Mesendoderm (in vitro differentiated cells): ENCODE data around the gene GTF2A2.
"Not testable (repeated sequence)": the region's sequence is repeated elsewhere in the genome, so short reads cannot be mapped to it uniquely, and the experiment has no call there.

Experiments
- DNase-seq: peaks from one replicate; pipeline ENCODE4 v3.0.0; 2013
- H2AK5ac ChIP-seq: 2 replicates; pipeline ENCODE4 v1.6.1; 2013; ENCODE audit warnings: low read length, inconsistent platforms
- H2BK120ac ChIP-seq: 2 replicates; pipeline ENCODE4 v1.6.1; 2013; ENCODE audit warnings: low read depth, mild to moderate bottlenecking, low read length, moderate library complexity, mixed read lengths
- H2BK15ac ChIP-seq: replicated peaks from 2 replicates; pipeline ENCODE4 v1.6.1; 2013; ENCODE audit warnings: low read depth, mild to moderate bottlenecking, moderate library complexity
- H2BK5ac ChIP-seq: 2 replicates; pipeline ENCODE4 v1.6.1; 2013; ENCODE audit warnings: low read length, inconsistent platforms
- H3K18ac ChIP-seq: 2 replicates; pipeline ENCODE4 v1.6.1; 2013; ENCODE audit warnings: mild to moderate bottlenecking, low read length, mixed read lengths
- H3K23ac ChIP-seq: one replicate; pipeline ENCODE4 v1.6.1; 2013; ENCODE audit warnings: low read length
- H3K27ac ChIP-seq: 2 replicates; pipeline ENCODE4 v1.5.1; 2013; ENCODE audit warnings: low read depth, mild to moderate bottlenecking, inconsistent platforms, low read length, moderate library complexity
- H3K27me3 ChIP-seq: 2 replicates; pipeline ENCODE4 v1.6.1; 2013; ENCODE audit warnings: low read length, control low read depth, mild to moderate bottlenecking, inconsistent platforms; ENCODE audit not compliant: insufficient read depth, poor library complexity
- H3K36me3 ChIP-seq: 2 replicates; pipeline ENCODE4 v1.6.1; 2013; ENCODE audit warnings: low read length, inconsistent platforms; ENCODE audit not compliant: control insufficient read depth, insufficient read depth
- H3K4ac ChIP-seq: one replicate; pipeline ENCODE4 v1.6.1; 2013; ENCODE audit warnings: low read depth, mild to moderate bottlenecking, low read length, moderate library complexity
- H3K4me1 ChIP-seq: 2 replicates; pipeline ENCODE4 v1.6.1; 2013; ENCODE audit warnings: low read depth, low read length, inconsistent platforms; ENCODE audit not compliant: control insufficient read depth
- H3K4me2 ChIP-seq: 2 replicates; pipeline ENCODE4 v1.6.1; 2013; ENCODE audit warnings: low read length
- H3K4me3 ChIP-seq: 2 replicates; pipeline ENCODE4 v1.5.1; 2013; ENCODE audit warnings: mild to moderate bottlenecking, low read length
- H3K56ac ChIP-seq: one replicate; pipeline ENCODE4 v1.6.1; 2013; ENCODE audit warnings: low read length
- H3K79me1 ChIP-seq: 2 replicates; pipeline ENCODE4 v1.6.1; 2013; ENCODE audit warnings: low read length, inconsistent platforms
- H3K79me2 ChIP-seq: 2 replicates; pipeline ENCODE4 v1.6.1; 2013; ENCODE audit warnings: mild to moderate bottlenecking, low read length; ENCODE audit not compliant: control insufficient read depth, insufficient read depth
- H3K9ac ChIP-seq: 2 replicates; pipeline ENCODE4 v1.6.1; 2013; ENCODE audit warnings: low read length, inconsistent platforms
- H4K5ac ChIP-seq: one replicate; pipeline ENCODE4 v1.6.1; 2013; ENCODE audit warnings: low read length
- H4K8ac ChIP-seq: one replicate; pipeline ENCODE4 v1.6.1; 2013; ENCODE audit warnings: low read depth, mild to moderate bottlenecking, control low read depth, low read length, moderate library complexity
- WGBS: extraction: QIAGEN DNeasy Blood & Tissue Kit; methylation state at CpG from one replicate; pipeline ENCODE4 v1.1.7; 2013; ENCODE audit warnings: low lambda C conversion rate, missing lambda C conversion rate; ENCODE audit not compliant: insufficient coverage; ENCODE audit errors: extremely low coverage; 5-methylcytosine and 5-hydroxymethylcytosine counted together

GTF2A2 gene

GRCh38 chr15:59647085-59647484, 10.2 kb downstream of the GTF2A2 start:
- Histone ChIP-seq H3K4ac (no peak overlapping the region), H2BK15ac (no peak overlapping the region), H2BK120ac (no peak overlapping the region), H3K18ac (no peak overlapping the region), H4K8ac (no peak overlapping the region), H3K4me1 (no peaks in the 10 kb centered on the region), H3K36me3 (peaks cover 5% of the 10 kb centered on the region), H3K56ac (no peak overlapping the region), H4K5ac (no peak overlapping the region), H3K9ac (no peak overlapping the region), H3K27me3 (no peaks in the 10 kb centered on the region), H3K79me2 (no peaks in the 10 kb centered on the region), H2AK5ac (no peak overlapping the region), H3K23ac (no peak overlapping the region), H3K79me1 (no peaks in the 10 kb centered on the region), H2BK5ac (no peak overlapping the region), H3K27ac (no peak overlapping the region), H3K4me3 (no peak overlapping the region), H3K4me2 (no peak overlapping the region)
- DNase-seq, result no peak
- WGBS, result no CpG with 5 or more reads among the region's 1 CpG

GRCh38 chr15:59646277-59646676, 11.0 kb downstream of the GTF2A2 start:
- H2BK15ac ChIP-seq, result no peak overlapping the region
- no peak overlapping the region for H2BK5ac ChIP-seq

GRCh38 chr15:59645812-59646211, 11.5 kb downstream of the GTF2A2 start:
- not testable (repeated sequence) for H3K36me3 ChIP-seq, H3K56ac ChIP-seq, DNase-seq, H2BK15ac ChIP-seq, H4K8ac ChIP-seq, H3K4me3 ChIP-seq, H2AK5ac ChIP-seq, H3K18ac ChIP-seq, H3K4me2 ChIP-seq, H3K27ac ChIP-seq, H3K79me1 ChIP-seq, H3K4me1 ChIP-seq, H3K79me2 ChIP-seq, H3K27me3 ChIP-seq, H4K5ac ChIP-seq, H2BK5ac ChIP-seq, H2BK120ac ChIP-seq, H3K9ac ChIP-seq, H3K23ac ChIP-seq, H3K4ac ChIP-seq
- WGBS, result no CpG with 5 or more reads among the region's 9 CpGs

More at GRCh38 chr15:59646277-59646676, 11.0 kb downstream of the GTF2A2 start:
- no peak for DNase-seq
- H3K27ac ChIP-seq, result no peak overlapping the region
- H3K56ac ChIP-seq, result no peak overlapping the region
- H2AK5ac ChIP-seq, result no peak overlapping the region
- no peaks in the 10 kb centered on the region for H3K27me3 ChIP-seq
- no peak overlapping the region for H3K4me3 ChIP-seq
- H3K4me1 ChIP-seq, result no peaks in the 10 kb centered on the region
- WGBS, result no CpG with 5 or more reads among the region's 1 CpG
- H3K9ac ChIP-seq, result no peak overlapping the region
- H3K36me3 ChIP-seq, result peaks cover 5% of the 10 kb centered on the region
- H4K8ac ChIP-seq, result no peak overlapping the region
- H3K79me2 ChIP-seq, result no peaks in the 10 kb centered on the region
- H4K5ac ChIP-seq, result no peak overlapping the region
- H3K4me2 ChIP-seq, result no peak overlapping the region
- no peak overlapping the region for H3K4ac ChIP-seq
- no peaks in the 10 kb centered on the region for H3K79me1 ChIP-seq
- no peak overlapping the region for H2BK120ac ChIP-seq
- no peak overlapping the region for H3K18ac ChIP-seq
- no peak overlapping the region for H3K23ac ChIP-seq

DNA sequence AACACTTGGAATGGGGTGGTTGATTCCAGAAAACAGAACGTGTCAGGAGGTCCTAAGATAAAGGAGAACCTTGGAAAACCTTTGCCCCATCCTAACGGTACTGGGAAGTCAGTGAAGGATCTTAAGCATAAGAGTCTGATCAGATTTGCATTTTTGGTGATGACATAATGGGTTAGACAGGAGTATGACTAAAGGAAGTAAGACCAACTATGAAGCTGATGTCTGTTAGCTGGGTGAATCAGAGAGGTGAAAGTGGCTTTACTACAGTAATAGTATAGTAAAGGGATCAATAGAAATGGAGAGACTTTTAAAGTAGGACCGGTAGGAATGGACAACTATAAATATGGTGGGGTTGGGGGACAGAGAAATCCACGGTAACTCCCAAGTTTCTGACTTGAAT, 12.6 kb downstream of the GTF2A2 start:
- Histone ChIP-seq H3K4me2 (no peak overlapping the region), H3K56ac (no peak overlapping the region), H2BK120ac (no peak overlapping the region), H2BK5ac (no peak overlapping the region), H4K5ac (no peak overlapping the region), H2BK15ac (no peak overlapping the region), H3K79me1 (no peaks in the 10 kb centered on the region), H3K4me3 (no peak overlapping the region), H3K4ac (no peak overlapping the region), H3K27me3 (no peaks in the 10 kb centered on the region), H3K18ac (no peak overlapping the region), H3K23ac (no peak overlapping the region), H3K4me1 (no peaks in the 10 kb centered on the region), H3K9ac (no peak overlapping the region), H3K36me3 (peaks cover 5% of the 10 kb centered on the region), H3K79me2 (no peaks in the 10 kb centered on the region), H3K27ac (no peak overlapping the region), H4K8ac (no peak overlapping the region), H2AK5ac (no peak overlapping the region)
- no CpG with 5 or more reads among the region's 4 CpGs for WGBS
- no peak for DNase-seq

DNA sequence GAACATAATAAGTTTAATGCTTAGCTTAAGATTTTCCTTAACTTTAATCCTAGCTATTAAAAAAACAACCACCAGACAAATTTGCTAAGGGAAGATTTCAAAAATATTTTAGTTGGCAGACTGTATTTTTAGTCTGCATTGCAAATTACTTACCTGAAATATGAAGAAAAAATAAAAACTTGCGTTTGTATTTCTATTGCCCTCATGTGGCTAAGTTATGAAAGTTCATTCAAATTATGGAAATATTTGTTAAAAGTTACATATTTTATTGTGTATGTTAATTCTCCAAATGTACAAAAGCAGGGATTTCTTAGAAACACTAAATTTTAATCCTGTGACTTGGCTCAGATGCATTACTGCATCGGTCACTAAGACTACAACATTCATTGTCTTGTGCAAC, 15.0 kb downstream of the GTF2A2 start:
- Histone ChIP-seq H3K79me2 (no peaks in the 10 kb centered on the region), H3K56ac (no peak overlapping the region), H3K36me3 (peaks cover 5% of the 10 kb centered on the region), H4K8ac (no peak overlapping the region), H3K18ac (no peak overlapping the region), H3K9ac (no peak overlapping the region), H4K5ac (no peak overlapping the region), H3K4me2 (no peak overlapping the region), H2BK5ac (no peak overlapping the region), H3K27me3 (no peaks in the 10 kb centered on the region), H3K27ac (no peak overlapping the region), H3K23ac (no peak overlapping the region), H2BK15ac (no peak overlapping the region), H3K4me1 (no peaks in the 10 kb centered on the region), H3K4me3 (no peak overlapping the region), H2AK5ac (no peak overlapping the region), H2BK120ac (no peak overlapping the region), H3K79me1 (no peaks in the 10 kb centered on the region), H3K4ac (no peak overlapping the region)
- no peak for DNase-seq
- no CpG with 5 or more reads among the region's 2 CpGs for WGBS

GRCh38 chr15:59637507-59637906, 19.8 kb downstream of the GTF2A2 start:
- H3K36me3 ChIP-seq, DNase-seq: not testable (repeated sequence)
- no CpG with 5 or more reads among the region's 2 CpGs for WGBS

More at GRCh38 chr15:59637507-59637906, 19.8 kb downstream of the GTF2A2 start:
- H2BK15ac ChIP-seq, H3K27ac ChIP-seq, H4K8ac ChIP-seq, H3K23ac ChIP-seq, H3K4ac ChIP-seq, H3K9ac ChIP-seq, H2BK120ac ChIP-seq, H3K18ac ChIP-seq, H3K56ac ChIP-seq, H3K4me1 ChIP-seq, H3K27me3 ChIP-seq, H3K79me1 ChIP-seq, H2AK5ac ChIP-seq, H2BK5ac ChIP-seq, H4K5ac ChIP-seq, H3K79me2 ChIP-seq, H3K4me2 ChIP-seq, H3K4me3 ChIP-seq: not testable (repeated sequence)
